Thoracic aorta (tissue), 2 donors: ENCODE data around the gene DTNB. TPM values are rescaled to one million over a fixed set of nuclear protein-coding genes. Genes with fewer than 3 reads are reported as not detected.

Experiments used
- ATAC-seq: fragments of 150-250 bp; one replicate; pipeline ENCODE4 v1.8.0; 2017; ENCODE audit warnings: low read depth; ENCODE audit not compliant: insufficient number of reproducible peaks, low FRiP score
- DNase-seq: peaks from one replicate; pipeline ENCODE4 v3.0.0-alpha.2; 2020; ENCODE audit warnings: low spot score
- H3K27ac ChIP-seq, 2 donors: fragments of 200-600 bp; sonication (generic); 1 replicate in 1 of 2; 2 replicates in 1 of 2; pipeline ENCODE4 v1.5.1; 2016; ENCODE audit warnings: mild to moderate bottlenecking in 2 of 2, moderate library complexity in 2 of 2
- H3K27me3 ChIP-seq: fragments of 200-600 bp; sonication (generic); replicated peaks from 2 replicates; pipeline ENCODE4 v1.6.0; 2016; ENCODE audit warnings: mild to moderate bottlenecking; ENCODE audit not compliant: insufficient read depth
- H3K36me3 ChIP-seq: fragments of 200-600 bp; sonication (generic); one replicate; pipeline ENCODE4 v1.5.1; 2016
- H3K4me1 ChIP-seq, 2 donors: fragments of 200-600 bp; sonication (generic); 1 replicate in 1 of 2; 2 replicates in 1 of 2; pipeline versions ENCODE4 v1.5.1 to v1.6.0; 2016; ENCODE audit warnings: low read depth in 2 of 2, mild to moderate bottlenecking in 1 of 2; ENCODE audit not compliant: control insufficient read depth in 1 of 2
- H3K4me3 ChIP-seq: fragments of 200-600 bp; sonication (generic); 2 replicates; pipeline ENCODE4 v1.5.1; 2016; ENCODE audit warnings: mild to moderate bottlenecking
- H3K9me3 ChIP-seq: fragments of 200-600 bp; sonication (generic); 2 replicates; pipeline ENCODE4 v1.5.1; 2016
- total RNA-seq, 2 donors: library from RNA; depleted of rRNA; stranded (reverse); fragments of >200 nt; gene quantifications; one replicate each; pipeline versions ENCODE4 v1.1.0 to v1.2.3, GENCODE V29; 2016
- TF ChIP-seq, protein P1 (sequence below): fragments of 200-600 bp; sonication (generic); IDR thresholded peaks from one replicate; pipeline ENCODE4 v1.5.1; 2019; ENCODE audit warnings: antibody characterized with exemption

The DTNB gene
- total RNA-seq, 2 donors from 2014 or later, result 16.3 to 76.2 TPM

DNA sequence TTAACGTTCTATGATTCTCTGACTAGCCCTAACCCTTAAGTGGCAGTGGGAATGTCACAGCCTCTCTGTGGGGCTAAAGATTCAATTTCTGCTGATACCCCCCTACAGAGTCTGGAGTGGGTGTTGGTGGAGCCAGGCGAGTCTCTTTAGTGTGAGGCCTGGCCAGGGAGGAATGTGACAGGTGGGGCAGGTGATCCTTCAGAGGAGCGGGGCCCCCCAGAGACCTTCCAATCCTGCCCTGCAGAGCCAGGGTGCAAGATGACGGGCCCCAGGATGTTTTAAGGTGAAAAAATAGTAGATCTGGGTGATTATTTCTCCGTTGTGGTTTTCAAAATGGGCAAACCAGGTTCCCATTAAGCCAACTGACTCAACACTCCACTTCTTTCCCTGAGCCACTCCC is 303.5 kb downstream of the DTNB start:
- H3K36me3 ChIP-seq, result no peaks in the 10 kb centered on the region
- no peaks in the 10 kb centered on the region for H3K4me1 ChIP-seq
- DNase-seq (no peak), ATAC-seq (no peak)
- H3K27ac ChIP-seq, result no peak overlapping the region
- TF ChIP-seq, protein P1, sequence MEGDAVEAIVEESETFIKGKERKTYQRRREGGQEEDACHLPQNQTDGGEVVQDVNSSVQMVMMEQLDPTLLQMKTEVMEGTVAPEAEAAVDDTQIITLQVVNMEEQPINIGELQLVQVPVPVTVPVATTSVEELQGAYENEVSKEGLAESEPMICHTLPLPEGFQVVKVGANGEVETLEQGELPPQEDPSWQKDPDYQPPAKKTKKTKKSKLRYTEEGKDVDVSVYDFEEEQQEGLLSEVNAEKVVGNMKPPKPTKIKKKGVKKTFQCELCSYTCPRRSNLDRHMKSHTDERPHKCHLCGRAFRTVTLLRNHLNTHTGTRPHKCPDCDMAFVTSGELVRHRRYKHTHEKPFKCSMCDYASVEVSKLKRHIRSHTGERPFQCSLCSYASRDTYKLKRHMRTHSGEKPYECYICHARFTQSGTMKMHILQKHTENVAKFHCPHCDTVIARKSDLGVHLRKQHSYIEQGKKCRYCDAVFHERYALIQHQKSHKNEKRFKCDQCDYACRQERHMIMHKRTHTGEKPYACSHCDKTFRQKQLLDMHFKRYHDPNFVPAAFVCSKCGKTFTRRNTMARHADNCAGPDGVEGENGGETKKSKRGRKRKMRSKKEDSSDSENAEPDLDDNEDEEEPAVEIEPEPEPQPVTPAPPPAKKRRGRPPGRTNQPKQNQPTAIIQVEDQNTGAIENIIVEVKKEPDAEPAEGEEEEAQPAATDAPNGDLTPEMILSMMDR, result no peak
- H3K9me3 ChIP-seq, result no peaks in the 10 kb centered on the region
- no peak overlapping the region for H3K4me3 ChIP-seq
- no peaks in the 10 kb centered on the region for H3K27me3 ChIP-seq

DNA sequence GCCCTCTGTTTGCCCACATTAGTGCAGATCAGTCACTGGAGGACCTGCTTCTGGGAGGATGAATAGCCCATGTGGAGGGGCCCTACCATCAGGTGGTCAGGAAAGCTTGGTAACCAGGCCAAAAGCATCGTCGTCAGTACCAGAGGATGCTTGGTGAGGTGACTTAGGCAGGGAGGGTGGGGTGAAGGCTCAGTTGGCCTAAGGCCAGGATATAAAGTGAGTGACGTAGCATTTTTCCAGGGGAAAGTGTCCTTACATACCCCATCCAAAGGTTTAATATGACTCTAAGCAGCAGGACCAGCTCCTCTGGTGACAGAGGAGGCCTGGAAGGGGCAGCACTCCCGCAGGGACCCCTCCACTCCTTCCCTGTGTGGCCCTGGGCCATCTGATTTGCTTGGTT is 303.9 kb downstream of the DTNB start:
- Histone ChIP-seq H3K27me3 (no peaks in the 10 kb centered on the region), H3K36me3 (no peaks in the 10 kb centered on the region), H3K27ac (no peak overlapping the region), H3K9me3 (no peaks in the 10 kb centered on the region), H3K4me3 (no peak overlapping the region), H3K4me1 (no peaks in the 10 kb centered on the region)
- ATAC-seq (no peak), DNase-seq (no peak)
- TF ChIP-seq, protein P1, result no peak

DNA sequence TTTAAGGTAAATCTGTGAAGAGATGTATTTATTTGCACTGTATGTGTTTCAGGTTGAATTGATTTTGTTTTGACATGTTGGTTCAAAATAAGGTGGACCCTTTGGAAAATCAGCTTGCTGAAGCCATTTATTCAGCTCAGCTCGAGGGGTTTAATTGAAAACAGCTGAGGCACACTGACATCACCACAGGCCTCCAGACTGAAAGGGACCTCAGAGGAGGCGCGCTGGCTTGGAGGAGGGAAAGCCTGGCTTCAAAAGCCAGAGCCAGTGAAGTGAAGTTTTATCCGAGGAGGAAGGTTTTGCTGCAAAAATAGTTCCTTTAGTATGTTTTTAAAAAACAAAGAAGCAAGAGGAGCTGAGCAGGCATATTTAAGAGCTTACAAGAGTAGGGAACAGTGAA is 304.7 kb downstream of the DTNB start:
- no peak overlapping the region for H3K4me3 ChIP-seq
- no peaks in the 10 kb centered on the region for H3K4me1 ChIP-seq
- no peaks in the 10 kb centered on the region for H3K36me3 ChIP-seq
- ATAC-seq, result no peak
- H3K9me3 ChIP-seq, result no peaks in the 10 kb centered on the region
- TF ChIP-seq, protein P1, result no peak
- no peak for DNase-seq
- H3K27ac ChIP-seq, result no peak overlapping the region
- no peaks in the 10 kb centered on the region for H3K27me3 ChIP-seq

DNA sequence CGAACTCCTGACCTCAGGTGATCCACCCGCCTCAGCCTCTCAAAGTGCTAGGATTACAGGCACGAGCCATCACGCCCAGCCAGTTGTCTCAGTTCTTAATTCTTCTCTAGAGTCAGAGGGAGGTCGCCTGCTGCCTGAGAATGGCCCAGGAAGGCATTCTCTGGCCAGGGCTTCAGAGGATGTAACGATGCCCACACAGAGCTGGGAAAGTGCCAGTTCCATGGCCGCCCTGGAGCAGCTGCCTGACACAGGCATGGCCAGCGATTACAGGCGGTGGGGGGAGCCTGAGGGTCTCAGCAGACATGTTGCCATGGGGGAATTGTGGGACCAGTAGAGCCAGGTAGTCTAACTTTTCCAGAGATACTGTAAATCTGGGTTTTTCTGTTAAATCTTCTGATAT is 306.1 kb downstream of the DTNB start:
- H3K4me3 ChIP-seq, result no peak overlapping the region
- no peaks in the 10 kb centered on the region for H3K9me3 ChIP-seq
- DNase-seq (no peak), ATAC-seq (no peak)
- no peaks in the 10 kb centered on the region for H3K4me1 ChIP-seq
- TF ChIP-seq, protein P1, result no peak
- H3K27me3 ChIP-seq, result no peaks in the 10 kb centered on the region
- H3K27ac ChIP-seq, result no peak overlapping the region
- no peaks in the 10 kb centered on the region for H3K36me3 ChIP-seq

DNA sequence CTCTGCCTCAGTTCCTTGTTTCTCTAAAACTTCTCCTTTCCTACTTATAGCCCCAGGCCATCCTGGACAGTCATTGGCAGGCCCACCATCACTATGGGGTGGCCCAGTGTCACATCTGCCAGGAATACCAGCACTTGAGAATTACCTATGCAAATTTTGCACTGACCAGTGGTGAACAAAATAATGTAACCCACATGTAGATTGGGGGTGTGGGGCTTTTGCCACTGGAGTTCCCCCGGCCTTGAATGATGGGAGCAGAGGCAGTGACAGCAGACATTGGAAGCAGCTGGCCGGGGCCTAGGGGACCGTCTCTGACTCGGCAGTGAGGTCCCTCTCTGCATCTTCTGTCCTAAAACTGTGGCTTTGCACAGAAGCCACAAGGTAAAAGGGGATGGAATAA is 306.7 kb downstream of the DTNB start:
- Histone ChIP-seq H3K4me1 (peaks cover 0 to 2% of the 10 kb centered on the region in 2 donors), H3K27me3 (no peaks in the 10 kb centered on the region), H3K9me3 (no peaks in the 10 kb centered on the region), H3K27ac (no peak overlapping the region), H3K4me3 (no peak overlapping the region), H3K36me3 (no peaks in the 10 kb centered on the region)
- DNase-seq, result no peak
- no peak for ATAC-seq
- TF ChIP-seq, protein P1, result no peak
